SK-N-SH (cell line): ENCODE measurements around the gene VSIG2.

Experiments used
- CTCF ChIP-seq: fragments of 200-600 bp; sonication (generic); IDR thresholded peaks from 2 replicates; pipeline ENCODE4 v1.6.1; 2017; ENCODE audit warnings: antibody characterized with exemption, mild to moderate bottlenecking, moderate library complexity
- EP300 ChIP-seq, 2 experiments: IDR thresholded peaks; 2 replicates each; pipeline versions ENCODE4 v1.4.0 to v1.6.1; 2012; ENCODE audit warnings: borderline replicate concordance in 1 of 2, low read depth in 1 of 2, low read length in 1 of 2
- FOSL2 ChIP-seq: IDR thresholded peaks from 2 replicates; pipeline ENCODE4 v1.4.0; 2012; ENCODE audit warnings: low read depth, mild to moderate bottlenecking, moderate library complexity, borderline replicate concordance
- MXI1 ChIP-seq: IDR thresholded peaks from 2 replicates; pipeline ENCODE4 v1.6.1; 2012; ENCODE audit warnings: mild to moderate bottlenecking, low read depth, low read length, improper control_type of control experiment
- NRF1 ChIP-seq: IDR thresholded peaks from 2 replicates; pipeline ENCODE4 v1.6.1; 2012; ENCODE audit warnings: low read depth, mild to moderate bottlenecking, low read length
- RAD21 ChIP-seq: IDR thresholded peaks from 2 replicates; pipeline ENCODE4 v1.6.1; 2012; ENCODE audit warnings: mild to moderate bottlenecking, low read length
- REST ChIP-seq: IDR thresholded peaks from 2 replicates; pipeline ENCODE4 v1.6.1; 2012; ENCODE audit warnings: mild to moderate bottlenecking, low read depth, low read length, moderate library complexity
- ZBTB33 ChIP-seq: IDR thresholded peaks from 2 replicates; pipeline ENCODE4 v1.4.0; 2012; ENCODE audit warnings: low read depth, borderline replicate concordance

GRCh38 chr11:124736736-124737135, 15.3 kb downstream of the VSIG2 start:
- TF ChIP-seq MXI1: no peak
- no peak for TF ChIP-seq NRF1
- TF ChIP-seq CTCF: no peak
- TF ChIP-seq ZBTB33: no peak
- TF ChIP-seq EP300 (IDR thresholded peaks at IDR 0.05; ENCODE audit: borderline replicate concordance in 1 of 2, low read depth in 1 of 2, low read length in 1 of 2): no peak
- TF ChIP-seq RAD21: no peak
- TF ChIP-seq FOSL2: no peak
- TF ChIP-seq REST: no peak
